K562 (cell line): ENCODE measurements around the gene FTH1. TPM values are rescaled to one million over a fixed set of nuclear protein-coding genes. Genes with fewer than 3 reads are reported as not detected.
A peak's percentile ranks its signal among the peaks of the same experiment; 100 is the strongest.

Experiments used
- BACH1 ChIP-seq: fragments of 200-800 bp; sonication (Bioruptor generic); IDR thresholded peaks from 2 replicates; pipeline ENCODE4 v1.6.1; 2016; ENCODE audit warnings: missing genetic modification characterization, missing compliant biosample characterization
- BRD9 ChIP-seq: fragments of 450-650 bp; IDR thresholded peaks from 2 replicates; pipeline ENCODE4 v1.6.1; 2018; ENCODE audit warnings: low read depth; ENCODE audit not compliant: partially characterized antibody
- CCNT2 ChIP-seq: IDR thresholded peaks from 2 replicates; pipeline ENCODE4 v1.6.1; 2011; ENCODE audit warnings: borderline replicate concordance, low read depth, mild to moderate bottlenecking, moderate library complexity, mixed read lengths, low read length; ENCODE audit not compliant: insufficient read length; ENCODE audit errors: extremely low read depth
- DIDO1 ChIP-seq: fragments of 450-650 bp; IDR thresholded peaks from 2 replicates; pipeline ENCODE4 v1.6.1; 2016; ENCODE audit warnings: low read depth, missing biosample characterization, missing genetic modification characterization
- EP400 ChIP-seq: fragments of 450-650 bp; IDR thresholded peaks from 2 replicates; pipeline ENCODE4 v1.6.1; 2017; ENCODE audit warnings: antibody characterized with exemption, mild to moderate bottlenecking, moderate library complexity
- FIP1L1 ChIP-seq: fragments of 200-400 bp; formaldehyde crosslinking; IDR thresholded peaks from 2 replicates; pipeline ENCODE4 v1.6.1; 2018; ENCODE audit warnings: mild to moderate bottlenecking, low read depth, low read length; ENCODE audit not compliant: poor library complexity, severe bottlenecking
- HMG20A ChIP-seq: fragments of 450-650 bp; formaldehyde crosslinking; conservative IDR thresholded peaks from 2 replicates; pipeline ENCODE4 v1.4.0; 2020; ENCODE audit warnings: mild to moderate bottlenecking, mixed read lengths
- HMG20B ChIP-seq: fragments of 250-450 bp; sonication (Bioruptor Pico); IDR thresholded peaks from 2 replicates; pipeline ENCODE4 v1.5.0; 2021; ENCODE audit warnings: mild to moderate bottlenecking
- KAT7 ChIP-seq: sonication (generic); formaldehyde crosslinking; IDR thresholded peaks from 2 replicates; pipeline ENCODE4 v1.8.0; 2022; ENCODE audit warnings: missing genetic modification reagents, mild to moderate bottlenecking, borderline replicate concordance
- KLF6 ChIP-seq: fragments of 250-450 bp; sonication (Bioruptor Pico); IDR thresholded peaks from 2 replicates; pipeline ENCODE4 v1.4.0; 2020; ENCODE audit warnings: mild to moderate bottlenecking, moderate library complexity, borderline replicate concordance
- NR2C2 ChIP-seq, 2 experiments: fragments of 200-800 bp in 1 of 2; sonication (Bioruptor generic) in 1 of 2; sonication (generic) in 1 of 2; formaldehyde crosslinking in 1 of 2; IDR thresholded peaks; 2 replicates each; pipeline versions ENCODE4 v1.6.1 to v1.8.0; 2016 to 2022; ENCODE audit warnings: mild to moderate bottlenecking in 1 of 2, missing compliant biosample characterization in 1 of 2, missing genetic modification characterization in 1 of 2, missing genetic modification reagents in 1 of 2
- PHF20 ChIP-seq: fragments of 450-650 bp; IDR thresholded peaks from 2 replicates; pipeline ENCODE4 v1.6.1; 2018; ENCODE audit not compliant: partially characterized antibody
- PRPF4 ChIP-seq: fragments of 200-400 bp; formaldehyde crosslinking; IDR thresholded peaks from one replicate; pipeline ENCODE4 v1.6.1; 2017; ENCODE audit warnings: low read length, low read depth, mild to moderate bottlenecking; ENCODE audit not compliant: insufficient read depth, poor library complexity, severe bottlenecking
- RB1 ChIP-seq: fragments of 450-650 bp; IDR thresholded peaks from 2 replicates; pipeline ENCODE4 v1.6.1; 2017; ENCODE audit warnings: low read depth, mild to moderate bottlenecking
- RFX5 ChIP-seq: IDR thresholded peaks from 2 replicates; pipeline ENCODE4 v1.6.1; 2011; ENCODE audit warnings: low read depth, mild to moderate bottlenecking, improper control_type of control experiment, low read length
- SREBF2 ChIP-seq: sonication (generic); formaldehyde crosslinking; IDR thresholded peaks from 2 replicates; pipeline ENCODE4 v1.4.0; 2020; ENCODE audit warnings: mild to moderate bottlenecking, missing genetic modification reagents
- SRSF1 ChIP-seq: fragments of 200-400 bp; formaldehyde crosslinking; IDR thresholded peaks from 2 replicates; pipeline ENCODE4 v1.6.1; 2017; ENCODE audit warnings: mild to moderate bottlenecking, low read depth, low read length, moderate library complexity
- THRB ChIP-seq: fragments of 450-650 bp; formaldehyde crosslinking; conservative IDR thresholded peaks from 2 replicates; pipeline ENCODE4 v1.4.0; 2022; ENCODE audit warnings: mild to moderate bottlenecking, missing genetic modification characterization
- TSHZ1 ChIP-seq: fragments of 250-450 bp; sonication (Bioruptor Pico); IDR thresholded peaks from 2 replicates; pipeline ENCODE4 v1.4.0; 2020; ENCODE audit warnings: mild to moderate bottlenecking, moderate library complexity
- ZC3H4 ChIP-seq: sonication (generic); formaldehyde crosslinking; IDR thresholded peaks from 2 replicates; pipeline ENCODE4 v1.9.0; 2021; ENCODE audit warnings: missing genetic modification reagents, borderline replicate concordance
- ZNF121 ChIP-seq: sonication (generic); formaldehyde crosslinking; conservative IDR thresholded peaks from 2 replicates; pipeline ENCODE4 v1.8.0; 2022; ENCODE audit warnings: missing genetic modification reagents
- ZNF655 ChIP-seq: fragments of 250-450 bp; sonication (Bioruptor Pico); IDR thresholded peaks from 2 replicates; pipeline ENCODE4 v1.5.0; 2021
- polyA plus RNA-seq, 8 experiments: library from polyadenylated mRNA; depleted of rRNA in 4 of 8; stranded (reverse) in 5 of 8; unstranded in 3 of 8; fragments of >200 nt; fragmentation: Nextera tagmentation in 2 of 8; fragmentation: Illumina TruSeq in 1 of 8; extraction: Ambion mirVana in 2 of 8; extraction: Trizol in 1 of 8; gene quantifications; 2 replicates each; pipeline versions ENCODE4 v1.2.1 to v1.2.3, GENCODE V29; 2011 to 2014; ENCODE audit warnings: inconsistent platforms in 1 of 8, missing spikeins in 1 of 8
- total RNA-seq, 7 experiments: library from RNA; depleted of rRNA in 6 of 7; stranded (reverse); fragments of >200 nt in 6 of 7; fragmentation: Illumina TruSeq in 2 of 7; extraction: Trizol in 2 of 7; gene quantifications; 2 replicates each; pipeline versions ENCODE4 v1.2.1 to v1.2.3, GENCODE V29; 2011 to 2021; ENCODE audit warnings: low replicate concordance in 1 of 7

Gene FTH1
- total and polyA plus RNA-seq, 9 of the 15 experiments (the other 6 are each of a cell fraction or from before 2014, with no cell fraction given), result 370 to 3,146 (median 802) TPM

DNA sequence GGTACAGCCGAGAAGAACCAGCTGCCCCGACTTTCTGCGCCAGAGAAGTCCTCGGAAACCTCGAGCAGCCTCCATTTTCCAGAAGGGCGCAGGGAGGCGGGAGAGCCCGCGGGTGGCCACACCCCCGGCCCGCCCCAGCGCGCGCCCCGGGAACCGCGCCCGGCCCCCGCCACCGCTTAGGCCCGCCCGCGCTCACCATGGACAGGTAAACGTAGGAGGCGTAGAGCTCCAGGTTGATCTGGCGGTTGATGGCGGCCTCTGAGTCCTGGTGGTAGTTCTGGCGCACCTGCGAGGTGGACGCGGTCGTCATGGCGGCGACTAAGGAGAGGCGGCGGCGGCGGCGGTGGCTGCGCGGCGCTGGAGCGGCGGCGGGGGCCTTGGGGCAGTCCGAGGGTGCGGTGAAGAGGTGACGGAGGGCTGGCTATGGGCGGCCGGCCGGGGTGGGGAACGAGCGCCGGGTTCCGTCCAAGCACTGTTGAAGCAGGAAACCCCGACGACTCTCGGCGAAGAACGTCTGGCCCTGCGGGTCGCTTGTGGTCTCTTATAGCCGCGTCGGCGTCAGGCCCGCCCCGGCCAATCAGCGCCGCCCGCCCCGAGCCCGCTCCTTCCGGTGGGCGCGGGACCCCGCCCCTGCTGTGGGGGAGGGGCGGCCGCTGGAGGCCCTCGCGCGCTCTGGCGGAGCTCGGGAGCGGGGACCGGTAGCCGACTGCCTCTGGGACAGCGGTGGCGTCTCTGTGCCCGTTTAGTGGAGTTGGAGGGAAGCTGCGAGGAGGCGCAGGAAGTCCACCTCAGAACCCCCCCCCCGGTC is at the start of gene FTH1 (continued):
- no peak for TF ChIP-seq ZNF121 (CRISPR knock-in tag)
- peak; percentile 90 for TF ChIP-seq PRPF4
- no peak for TF ChIP-seq KLF6 (CRISPR knock-in tag)
- TF ChIP-seq TSHZ1 (CRISPR knock-in tag), result no peak
- no peak for TF ChIP-seq THRB (CRISPR knock-in tag)
- no peak for TF ChIP-seq HMG20B (CRISPR knock-in tag)
- no peak for TF ChIP-seq HMG20A (CRISPR knock-in tag)
- TF ChIP-seq BACH1 (tag), result no peak; the same call in 1 of the 2 replicates
- no peak for TF ChIP-seq SRSF1
- no peak for TF ChIP-seq SREBF2 (CRISPR knock-in tag)
- TF ChIP-seq CCNT2, result peak; percentile 94
- peak; percentile 98 for TF ChIP-seq FIP1L1
- no peak for TF ChIP-seq RFX5
- TF ChIP-seq KAT7 (CRISPR knock-in tag), result peak; percentile 81; the same call in 1 of the 2 replicates
- TF ChIP-seq ZNF655 (CRISPR knock-in tag), result no peak
- peak; percentile 36 for TF ChIP-seq PHF20
- no peak for TF ChIP-seq BRD9
- peak; percentile 87 for TF ChIP-seq RB1
- TF ChIP-seq ZC3H4, result peak; percentile 99
- TF ChIP-seq DIDO1 (tag), result no peak
- no peak; the same call in none of the 2 replicates for TF ChIP-seq NR2C2 (CRISPR knock-in tag; IDR thresholded peaks at IDR 0.05)
- peak; percentile 14 for TF ChIP-seq NR2C2 (tag; IDR thresholded peaks at IDR 0.05)
- no peak; the same call in 1 of the 2 replicates for TF ChIP-seq EP400
